GM12878 (cell line): ENCODE data around the gene RASGEF1B. TPM values are rescaled to one million over a fixed set of nuclear protein-coding genes. Genes with fewer than 3 reads are reported as not detected.
A peak's percentile ranks its signal among the peaks of the same experiment; 100 is the strongest.

Experiments
- ATAC-seq: fragments of 200-7000 bp; cut with Tn5 transposase; 3 replicates; pipeline ENCODE4 v1.9.1; 2020; ENCODE audit warnings: mild to moderate bottlenecking, moderate library complexity
- BruUV-seq: library from RNA; stranded (reverse); fragments of 400-500 nt; replicated peaks from 2 replicates; lab custom pipeline; 2021; lab: Mats Ljungman, UMichigan
- CTCF ChIA-PET: fragments of 300-600 bp; sonication (Branson Sonifier 250); formaldehyde crosslinking; extraction: SDS; loops from one replicate; lab custom pipeline; 2021; ENCODE audit warnings: inconsistent platforms; lab: Yijun Ruan, JAX
- POLR2A ChIA-PET: fragments of 350-600 bp; formaldehyde crosslinking; extraction: SDS; loops from one replicate; lab custom pipeline; 2021; ENCODE audit warnings: inconsistent platforms; lab: Charles Lee
- RAD21 ChIA-PET: fragments of 300-600 bp; sonication (Branson Sonifier 250); formaldehyde crosslinking; loops from one replicate; lab custom pipeline; 2023; ENCODE audit warnings: antibody characterized with exemption; ENCODE audit not compliant: unreplicated experiment; lab: Charles Lee
- SMC1A ChIA-PET: fragments of 300-600 bp; sonication (Branson Sonifier 250); formaldehyde crosslinking; loops from one replicate; lab custom pipeline; 2023; ENCODE audit not compliant: unreplicated experiment, uncharacterized antibody; lab: Charles Lee
- DNase-seq: peaks from one replicate; pipeline ENCODE4 v3.0.0-alpha.2; 2011; ENCODE audit warnings: low read depth, low spot score
- FAIRE-seq: peaks from 3 replicates; lab custom pipeline; 2011; peaks lifted over from hg19 to GRCh38; lab: Jason Lieb, UNC
- H2AFZ ChIP-seq: 2 replicates; pipeline ENCODE4 v1.6.0; 2011; ENCODE audit warnings: low read depth, low read length, control low read depth; ENCODE audit not compliant: control insufficient read depth
- H3K27ac ChIP-seq: 2 replicates; pipeline ENCODE4 v1.5.1; 2011; ENCODE audit warnings: control low read depth; ENCODE audit not compliant: control insufficient read depth, insufficient read depth
- H3K27me3 ChIP-seq, 2 experiments: replicated peaks in 1 of 2; 2 replicates each; pipeline versions ENCODE4 v1.6.0 to v1.6.1; 2011; ENCODE audit warnings: low read length in 1 of 2; ENCODE audit not compliant: control insufficient read depth in 2 of 2, insufficient read depth in 2 of 2
- H3K36me3 ChIP-seq, 2 experiments: 2 replicates each; pipeline ENCODE4 v1.5.1; 2011; ENCODE audit warnings: low read length in 1 of 2; ENCODE audit not compliant: control insufficient read depth in 2 of 2, insufficient read depth in 2 of 2
- H3K4me1 ChIP-seq: 2 replicates; pipeline ENCODE4 v1.6.1; 2011; ENCODE audit warnings: mild to moderate bottlenecking, low read length, moderate library complexity, mixed read lengths; ENCODE audit not compliant: control insufficient read depth, insufficient read depth
- H3K4me2 ChIP-seq: 2 replicates; pipeline ENCODE4 v1.6.0; 2011; ENCODE audit warnings: control low read depth; ENCODE audit not compliant: control insufficient read depth, insufficient read depth
- H3K4me3 ChIP-seq: fragments of 200-600 bp; sonication (generic); 2 replicates; pipeline ENCODE4 v1.5.1; 2016
- H3K79me2 ChIP-seq: 2 replicates; pipeline ENCODE4 v1.6.0; 2011; ENCODE audit warnings: low read length; ENCODE audit not compliant: control insufficient read depth, insufficient read depth
- H3K9ac ChIP-seq: 2 replicates; pipeline ENCODE4 v1.8.0; 2011; ENCODE audit warnings: low read length, control low read depth, mixed read lengths; ENCODE audit not compliant: control insufficient read depth, insufficient read depth
- H3K9me3 ChIP-seq: replicated peaks from 3 replicates; pipeline ENCODE4 v1.5.1; 2011; ENCODE audit warnings: mild to moderate bottlenecking, low read length; ENCODE audit not compliant: control insufficient read depth, insufficient read depth
- H4K20me1 ChIP-seq: 2 replicates; pipeline ENCODE4 v1.6.0; 2011; ENCODE audit not compliant: control insufficient read depth, insufficient read depth
- ASH2L ChIP-seq: fragments of 300-600, 200-600 bp; sonication (generic); IDR thresholded peaks from 2 replicates; pipeline ENCODE4 v1.6.1; 2017; ENCODE audit warnings: low read depth, mild to moderate bottlenecking, borderline replicate concordance
- BACH1 ChIP-seq: fragments of 450-650 bp; IDR thresholded peaks from 2 replicates; pipeline ENCODE4 v1.6.1; 2017; ENCODE audit warnings: mild to moderate bottlenecking, borderline replicate concordance
- E4F1 ChIP-seq: fragments of 450-650 bp; IDR thresholded peaks from 2 replicates; pipeline ENCODE4 v1.6.1; 2018; ENCODE audit warnings: borderline replicate concordance, mild to moderate bottlenecking; ENCODE audit not compliant: partially characterized antibody
- ESRRA ChIP-seq: IDR thresholded peaks from 2 replicates; pipeline ENCODE4 v1.6.1; 2012; ENCODE audit warnings: mild to moderate bottlenecking, low read length, improper control_type of control experiment
- EZH2 ChIP-seq: IDR thresholded peaks from 2 replicates; pipeline ENCODE4 v1.6.1; 2012; ENCODE audit warnings: low read depth, mild to moderate bottlenecking, control low read depth, inconsistent platforms, low read length, borderline replicate concordance; ENCODE audit not compliant: control insufficient read depth
- KDM1A ChIP-seq: fragments of 200-600 bp; sonication (generic); IDR thresholded peaks from 2 replicates; pipeline ENCODE4 v1.6.1; 2016; ENCODE audit warnings: borderline replicate concordance
- LARP7 ChIP-seq: fragments of 450-650 bp; IDR thresholded peaks from 2 replicates; pipeline ENCODE4 v1.6.1; 2017; ENCODE audit warnings: mild to moderate bottlenecking
- MEF2B ChIP-seq: fragments of 450-650 bp; IDR thresholded peaks from 2 replicates; pipeline ENCODE4 v1.6.1; 2018; ENCODE audit warnings: mild to moderate bottlenecking, moderate library complexity; ENCODE audit not compliant: partially characterized antibody, poor library complexity, severe bottlenecking
- NBN ChIP-seq: fragments of 450-650 bp; IDR thresholded peaks from 2 replicates; pipeline ENCODE4 v1.6.1; 2016
- PKNOX1 ChIP-seq: fragments of 450-650 bp; IDR thresholded peaks from 2 replicates; pipeline ENCODE4 v1.6.1; 2016; ENCODE audit warnings: mild to moderate bottlenecking
- POLR2AphosphoS2 ChIP-seq: IDR thresholded peaks from 2 replicates; pipeline ENCODE4 v1.6.1; 2011; ENCODE audit warnings: low read depth, mild to moderate bottlenecking, low read length, improper control_type of control experiment, moderate library complexity
- RAD21 ChIP-seq: IDR thresholded peaks from 2 replicates; pipeline ENCODE4 v1.6.1; 2011; ENCODE audit warnings: mild to moderate bottlenecking, low read depth, low read length, moderate library complexity; ENCODE audit not compliant: insufficient read depth
- RB1 ChIP-seq: fragments of 450-650 bp; formaldehyde crosslinking; IDR thresholded peaks from 2 replicates; pipeline ENCODE4 v1.6.1; 2017; ENCODE audit warnings: mild to moderate bottlenecking, borderline replicate concordance
- RUNX3 ChIP-seq: IDR thresholded peaks from 2 replicates; pipeline ENCODE4 v1.6.1; 2012; ENCODE audit warnings: low read length, inconsistent platforms
- SMARCA5 ChIP-seq: fragments of 450-650 bp; IDR thresholded peaks from 2 replicates; pipeline ENCODE4 v1.6.1; 2017; ENCODE audit warnings: mild to moderate bottlenecking
- SREBF2 ChIP-seq: IDR thresholded peaks from 2 replicates; pipeline ENCODE4 v1.6.1; 2012; ENCODE audit warnings: mild to moderate bottlenecking, low read length
- YBX1 ChIP-seq: fragments of 450-650 bp; IDR thresholded peaks from 2 replicates; pipeline ENCODE4 v1.6.1; 2016; ENCODE audit warnings: antibody characterized with exemption
- ZBTB33 ChIP-seq: fragments of 450-650 bp; IDR thresholded peaks from 2 replicates; pipeline ENCODE4 v1.6.1; 2017; ENCODE audit warnings: mild to moderate bottlenecking
- ZNF24 ChIP-seq: fragments of 450-650 bp; IDR thresholded peaks from 2 replicates; pipeline ENCODE4 v1.6.1; 2017; ENCODE audit warnings: antibody characterized with exemption, mild to moderate bottlenecking
- WGBS: methylation state at CpG from one replicate; pipeline ENCODE4 v1.1.6; 2016; ENCODE audit warnings: low lambda C conversion rate; ENCODE audit not compliant: insufficient replicate concordance, insufficient coverage; ENCODE audit errors: missing lambda C conversion rate; 5-methylcytosine and 5-hydroxymethylcytosine counted together
- in situ Hi-C: fragments of 300-500 bp; cut with MboI; formaldehyde crosslinking; loops from 9 replicates; pipeline ENCODE4 v1.14.3; 2018; ENCODE audit warnings: mixed read lengths
- intact Hi-C: fragments of 100-400 bp; cut with micrococcal nuclease; formaldehyde crosslinking; loops from one replicate; pipeline ENCODE4 v1.14.2; 2022; ENCODE audit not compliant: unreplicated experiment
- polyA plus RNA-seq, 11 experiments: library from polyadenylated mRNA; depleted of rRNA in 4 of 11; unstranded in 6 of 11; stranded (reverse) in 5 of 11; fragments of >200 nt; fragmentation: Nextera tagmentation in 4 of 11; fragmentation: Illumina TruSeq in 1 of 11; extraction: Ambion mirVana in 4 of 11; extraction: Trizol in 1 of 11; gene quantifications; 1 replicate in 1 of 11; 2 replicates in 10 of 11; pipeline versions ENCODE4 v1.2.1 to v1.2.3, GENCODE V29; 2011 to 2016; ENCODE audit warnings: inconsistent platforms in 2 of 11, missing spikeins in 2 of 11, low read depth in 1 of 11
- total RNA-seq, 4 experiments: library from RNA; depleted of rRNA in 3 of 4; stranded (reverse); fragments of >200 nt in 3 of 4; fragmentation: Illumina TruSeq in 1 of 4; extraction: Trizol in 1 of 4; gene quantifications; 2 replicates each; pipeline versions ENCODE4 v1.2.1 to v1.2.3, GENCODE V29; 2013 to 2021

RASGEF1B gene
- total and polyA plus RNA-seq, 10 of the 15 experiments (the other 5 are each of a cell fraction or from before 2014, with no cell fraction given), result 0.03 to 0.24 (median 0.10) TPM; not detected in 2

GRCh38 chr4:81440949-81441348, 30.8 kb downstream of the RASGEF1B start (continued):
- TF ChIP-seq ZBTB33 (no peak), KDM1A (no peak)
- TF ChIP-seq, all 136 proteins: peak for 0

- H2AFZ ChIP-seq, result no peak overlapping the region
- no peaks in the 10 kb centered on the region for H4K20me1 ChIP-seq
- no peak for TF ChIP-seq NBN
- no peak for TF ChIP-seq PKNOX1
- TF ChIP-seq ESRRA, result no peak
- no peak for TF ChIP-seq YBX1
- no peak for TF ChIP-seq RAD21
- TF ChIP-seq E4F1, result no peak
- TF ChIP-seq POLR2AphosphoS2, result no peak
- TF ChIP-seq SMARCA5, result no peak
- TF ChIP-seq RUNX3, result no peak
- no peak for TF ChIP-seq SREBF2
- TF ChIP-seq ZNF24, result no peak
- no peak for TF ChIP-seq MEF2B
- TF ChIP-seq LARP7, result no peak
- no peak for TF ChIP-seq BACH1
- no peak for TF ChIP-seq ASH2L
- no peak for TF ChIP-seq RB1
- TF ChIP-seq EZH2, result no peak
- no peak for TF ChIP-seq KDM1A
- no peaks in the 10 kb centered on the region for H3K4me1 ChIP-seq
- in situ Hi-C loops, result no loop called here
- H3K4me3 ChIP-seq, result no peak overlapping the region
- no peaks in the 10 kb centered on the region for H3K27me3 ChIP-seq
- BruUV-seq, result no TSS peak
- peak; percentile 65 for FAIRE-seq
- no peak overlapping the region for H3K9ac ChIP-seq
- H3K9me3 ChIP-seq, result no peaks in the 10 kb centered on the region
- RAD21 ChIA-PET, result no interaction called here
- H3K36me3 ChIP-seq, result no peaks in the 10 kb centered on the region
- CTCF ChIA-PET, result interaction anchor here (1.2 kb wide), 2 partner anchors 9 to 31 kb away, joined by 5 to 6 read pairs; no protein-coding TSS in a partner anchor
- no peaks in the 10 kb centered on the region for H3K79me2 ChIP-seq
- POLR2A ChIA-PET, result no interaction called here
- no peak overlapping the region for H3K4me2 ChIP-seq
- ATAC-seq, result no peak
- intact Hi-C loops, result no loop called here
- WGBS, result 0% methylated on average over 2 of the region's 2 CpGs
- SMC1A ChIA-PET, result interaction anchor here (1.0 to 1.1 kb wide), 2 partner anchors 10 to 257 kb away, joined by 3 read pairs; no protein-coding TSS in a partner anchor
- no peak for DNase-seq
- no peak overlapping the region for H3K27ac ChIP-seq
Measured at GRCh38 chr4:81436941-81437574, 34.6 kb downstream of the RASGEF1B start.
